B cell (primary cell): Measurements from ENCODE around the gene MRPL53.

Experiments used
- EZH2 ChIP-seq: IDR thresholded peaks from 2 replicates; pipeline ENCODE4 v1.6.1; 2012; ENCODE audit warnings: borderline replicate concordance, low read depth, mild to moderate bottlenecking, moderate library complexity, low read length; ENCODE audit not compliant: insufficient read depth, poor library complexity, severe bottlenecking
- TF ChIP-seq, protein P1 (sequence below): fragments of 200-600 bp; IDR thresholded peaks from one replicate; pipeline ENCODE4 v1.8.0; 2022; ENCODE audit warnings: antibody characterized with exemption, mild to moderate bottlenecking

DNA sequence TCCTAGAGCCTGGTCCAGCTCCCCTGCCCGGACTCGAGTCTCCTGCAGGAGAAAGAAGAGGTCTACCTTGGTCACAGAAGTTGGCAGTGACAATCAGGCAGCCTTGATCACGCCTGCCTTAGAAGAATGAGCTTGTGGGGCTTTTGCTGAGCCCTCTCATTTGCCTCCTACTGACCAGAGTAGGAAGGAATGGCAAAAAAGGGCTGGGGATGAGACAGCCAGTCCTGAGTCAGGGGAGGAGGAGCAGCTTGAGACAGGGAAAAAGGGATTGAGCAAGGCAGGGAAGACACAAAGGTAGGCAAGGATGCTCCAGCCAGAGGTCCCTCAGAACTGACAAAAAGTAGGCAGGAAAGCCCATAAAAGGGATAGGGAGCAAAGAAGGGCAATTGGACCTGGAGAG is 44.9 kb downstream of the MRPL53 start:
- TF ChIP-seq, protein P1, sequence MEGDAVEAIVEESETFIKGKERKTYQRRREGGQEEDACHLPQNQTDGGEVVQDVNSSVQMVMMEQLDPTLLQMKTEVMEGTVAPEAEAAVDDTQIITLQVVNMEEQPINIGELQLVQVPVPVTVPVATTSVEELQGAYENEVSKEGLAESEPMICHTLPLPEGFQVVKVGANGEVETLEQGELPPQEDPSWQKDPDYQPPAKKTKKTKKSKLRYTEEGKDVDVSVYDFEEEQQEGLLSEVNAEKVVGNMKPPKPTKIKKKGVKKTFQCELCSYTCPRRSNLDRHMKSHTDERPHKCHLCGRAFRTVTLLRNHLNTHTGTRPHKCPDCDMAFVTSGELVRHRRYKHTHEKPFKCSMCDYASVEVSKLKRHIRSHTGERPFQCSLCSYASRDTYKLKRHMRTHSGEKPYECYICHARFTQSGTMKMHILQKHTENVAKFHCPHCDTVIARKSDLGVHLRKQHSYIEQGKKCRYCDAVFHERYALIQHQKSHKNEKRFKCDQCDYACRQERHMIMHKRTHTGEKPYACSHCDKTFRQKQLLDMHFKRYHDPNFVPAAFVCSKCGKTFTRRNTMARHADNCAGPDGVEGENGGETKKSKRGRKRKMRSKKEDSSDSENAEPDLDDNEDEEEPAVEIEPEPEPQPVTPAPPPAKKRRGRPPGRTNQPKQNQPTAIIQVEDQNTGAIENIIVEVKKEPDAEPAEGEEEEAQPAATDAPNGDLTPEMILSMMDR: no peak
- no peak for TF ChIP-seq EZH2
